GM12801 (cell line): ENCODE data around the gene SLC66A3.

Experiments used
- CTCF ChIP-seq: IDR thresholded peaks from one replicate; pipeline ENCODE4 v1.5.1; 2011; ENCODE audit warnings: control low read depth; ENCODE audit not compliant: insufficient read length; ENCODE audit errors: extremely low read depth

Gene SLC66A3

DNA sequence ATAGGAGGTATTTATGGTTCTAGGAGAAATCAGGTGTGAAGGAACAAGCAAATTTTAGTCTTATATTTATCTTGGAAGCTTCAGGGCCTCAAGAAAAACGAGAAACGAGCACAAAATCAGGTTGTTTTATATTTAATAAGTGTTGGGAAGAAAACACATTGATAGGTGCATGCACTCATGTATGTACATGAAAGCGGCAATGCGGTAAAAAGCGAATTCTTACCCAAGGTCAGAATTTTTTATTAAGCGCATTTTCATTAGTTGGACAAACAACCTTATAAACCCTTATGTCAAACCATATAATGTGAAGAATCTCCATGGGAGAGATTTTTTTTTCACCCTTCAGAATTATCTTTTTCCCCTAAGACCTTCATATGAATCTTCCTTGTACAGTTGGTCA is 25.4 kb downstream of the SLC66A3 start:
- no peak for TF ChIP-seq CTCF

DNA sequence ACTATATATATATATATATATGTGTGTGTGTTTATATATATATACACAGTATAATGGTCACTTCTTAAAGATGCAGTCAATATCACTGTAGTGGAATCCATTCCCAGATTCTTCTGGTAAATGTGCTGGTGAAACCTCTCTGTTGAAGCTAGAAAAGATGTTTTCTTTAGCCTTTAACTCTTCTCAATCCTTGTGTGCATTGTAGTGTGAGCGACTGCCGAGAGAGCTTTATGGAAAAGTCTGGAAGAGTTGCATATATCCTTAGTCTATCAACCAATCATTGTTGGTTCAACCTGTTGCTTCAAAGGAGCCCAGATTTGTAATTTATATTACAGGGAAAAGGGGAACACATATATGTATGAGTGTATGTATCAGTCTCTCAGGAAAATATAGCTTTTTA is 27.7 kb downstream of the SLC66A3 start:
- no peak for TF ChIP-seq CTCF

- TF ChIP-seq CTCF = no peak
These were observed 30.9 kb downstream of the SLC66A3 start for GRCh38 chr2:11186145-11186544.

DNA sequence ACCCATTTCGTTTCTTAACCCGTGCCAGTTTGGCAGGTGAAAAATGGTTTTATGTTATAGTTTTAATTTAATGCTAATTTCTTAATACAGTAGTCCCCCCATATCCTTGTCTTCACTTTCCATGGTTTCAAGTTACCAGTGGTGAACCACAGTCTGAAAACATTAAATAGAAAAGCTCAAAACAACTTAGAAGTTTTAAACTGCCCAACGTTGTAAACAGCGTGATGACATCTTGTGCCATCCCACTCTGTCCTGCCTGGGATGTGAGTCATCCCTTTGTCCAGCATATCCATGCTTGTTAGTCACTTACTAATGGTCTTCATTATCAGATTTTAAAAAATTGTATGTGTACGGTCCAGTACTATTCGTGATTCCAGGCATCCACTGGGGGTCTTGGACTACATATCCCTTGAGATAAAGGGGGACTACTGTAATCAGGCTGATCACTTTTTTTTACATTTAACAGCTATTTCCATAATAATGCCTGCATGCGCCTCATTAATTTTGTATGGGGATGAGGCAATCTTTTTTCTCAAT is 31.9 kb downstream of the SLC66A3 start:
- no peak for TF ChIP-seq CTCF

- no peak for TF ChIP-seq CTCF
These were observed 32.5 kb downstream of the SLC66A3 start for GRCh38 chr2:11187731-11188130.

DNA sequence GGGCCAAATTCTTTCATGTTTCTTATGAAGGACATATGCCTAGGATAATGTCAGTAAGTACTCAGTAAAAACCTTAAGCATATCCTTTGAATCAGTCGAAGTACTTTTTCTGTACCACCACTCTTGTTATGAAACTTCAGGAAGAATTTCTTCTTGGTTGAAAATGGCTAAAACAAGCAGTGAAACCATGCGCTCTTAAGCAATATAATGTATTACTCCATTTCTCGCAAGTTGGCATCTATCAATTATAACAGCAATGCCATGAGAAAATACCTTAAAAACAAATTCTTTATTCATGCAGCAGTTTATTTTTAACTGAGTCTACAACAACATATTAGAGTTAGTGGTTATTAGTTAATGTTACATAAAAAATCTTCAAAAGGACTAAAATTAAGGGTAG is 41.0 kb downstream of the SLC66A3 start:
- TF ChIP-seq CTCF = no peak

DNA sequence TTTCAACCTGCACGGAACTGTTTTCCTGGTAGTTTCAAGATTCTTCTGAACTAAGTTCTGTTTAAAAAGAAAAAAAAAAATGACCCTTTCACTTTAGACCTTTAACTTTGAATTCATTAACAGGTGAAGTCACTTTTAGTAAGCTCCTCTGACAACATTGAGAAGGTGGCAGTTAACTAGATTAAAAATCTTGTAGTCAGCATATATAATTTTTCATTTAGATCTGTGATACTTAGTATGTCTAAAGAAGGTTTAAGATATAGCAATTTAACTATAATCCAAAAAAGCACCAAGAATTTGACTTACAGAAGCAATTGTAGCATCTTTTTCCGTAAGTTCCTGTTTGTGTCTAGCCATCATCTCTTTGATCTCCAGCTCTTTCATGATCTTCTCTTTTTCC is 45.4 kb downstream of the SLC66A3 start:
- no peak for TF ChIP-seq CTCF

DNA sequence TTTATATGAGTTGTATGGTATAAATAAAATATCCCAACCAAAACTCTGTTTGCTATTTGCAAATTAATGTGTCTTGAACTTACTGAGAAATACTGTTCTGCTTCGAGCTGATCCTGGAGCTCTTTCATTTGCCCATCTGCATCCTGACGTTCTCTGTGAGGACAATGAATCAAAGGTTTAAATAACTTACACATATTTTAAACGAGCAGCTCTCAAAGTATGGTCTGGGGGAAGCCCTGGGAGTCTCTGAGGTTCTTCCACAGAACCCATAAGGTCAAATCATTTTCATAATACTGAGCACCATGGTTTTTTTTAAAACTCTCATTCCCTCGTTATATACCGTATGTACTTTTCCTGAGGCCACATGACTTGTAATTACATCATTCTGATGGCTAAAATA is 46.7 kb downstream of the SLC66A3 start:
- TF ChIP-seq CTCF = no peak
